Neural progenitor cell (in vitro differentiated cells): ENCODE data around the gene NEK10.

ENCODE experiments used
- CTCF ChIP-seq: fragments of 200-600 bp; sonication (generic); IDR thresholded peaks from 2 replicates; pipeline ENCODE4 v1.5.1; 2017; ENCODE audit warnings: antibody characterized with exemption, mild to moderate bottlenecking
- EZH2 ChIP-seq: fragments of 200-600 bp; sonication (generic); IDR thresholded peaks from 2 replicates; pipeline ENCODE4 v1.6.1; 2017; ENCODE audit warnings: antibody characterized with exemption, mild to moderate bottlenecking, moderate library complexity
- EZH2phosphoT487 ChIP-seq: fragments of 200-600 bp; sonication (generic); IDR thresholded peaks from 2 replicates; pipeline ENCODE4 v1.6.1; 2017; ENCODE audit warnings: antibody characterized with exemption

GRCh38 chr3:27216955-27217552 is 152.1 kb downstream of the NEK10 start:
- TF ChIP-seq CTCF (no peak), EZH2 (no peak), EZH2phosphoT487 (no peak)
